ENCODE results near the gene CTH. TPM values are rescaled to one million over a fixed set of nuclear protein-coding genes. Genes with fewer than 3 reads are reported as not detected.

CTH gene
- polyA plus RNA-seq, 1 donor, result 1.9 TPM

Other genes with a start within 250 kb of the CTH start
- 15.5 TPM for gene LRRC40, start 205.7 kb upstream of the CTH start, polyA plus RNA-seq (ENCODE audit: insufficient read length)
- 208 TPM for gene SRSF11, start 189.9 kb upstream of the CTH start, polyA plus RNA-seq (ENCODE audit: insufficient read length)
- 16.2 TPM for gene ANKRD13C, start 56.5 kb upstream of the CTH start, polyA plus RNA-seq (ENCODE audit: insufficient read length)

Data from forelimb muscle (tissue), 1 donor.